Chondrocyte (in vitro differentiated cells): ENCODE data around the gene HMCN2. TPM values are rescaled to one million over a fixed set of nuclear protein-coding genes. Genes with fewer than 3 reads are reported as not detected.
A peak's percentile ranks its signal among the peaks of the same experiment; 100 is the strongest.

Experiments
- DNase-seq: peaks from one replicate; pipeline ENCODE4 v3.0.0; 2021; ENCODE audit warnings: mixed read lengths, low spot score
- H3K27ac Mint-ChIP-seq: one replicate; pipeline ENCODE4 v1.8.0; 2021; ENCODE audit warnings: mild to moderate bottlenecking, moderate library complexity, mixed read lengths; ENCODE audit not compliant: unreplicated experiment
- H3K27me3 Mint-ChIP-seq: 2 replicates; pipeline ENCODE4 v1.8.0; 2021; ENCODE audit warnings: low read depth, mixed read lengths
- H3K36me3 Mint-ChIP-seq: 2 replicates; pipeline ENCODE4 v1.8.0; 2021; ENCODE audit warnings: low read depth, mixed read lengths
- H3K4me1 Mint-ChIP-seq: 2 replicates; pipeline ENCODE4 v1.8.0; 2021; ENCODE audit warnings: low read depth, mild to moderate bottlenecking, mixed read lengths
- H3K4me3 Mint-ChIP-seq: one replicate; pipeline ENCODE4 v1.8.0; 2021; ENCODE audit warnings: mild to moderate bottlenecking, moderate library complexity, mixed read lengths; ENCODE audit not compliant: unreplicated experiment
- H3K9me3 Mint-ChIP-seq: 2 replicates; pipeline ENCODE4 v1.8.0; 2021; ENCODE audit warnings: low read depth, mixed read lengths
- CTCF ChIP-seq: fragments of 200-600 bp; sonication (generic); IDR thresholded peaks from 2 replicates; pipeline ENCODE4 v1.5.0; 2021; ENCODE audit warnings: antibody characterized with exemption, mild to moderate bottlenecking, moderate library complexity
- total RNA-seq: library from RNA; stranded (reverse); gene quantifications from 3 replicates; pipeline ENCODE4 v1.2.1, GENCODE V29; 2021

Gene HMCN2
- total RNA-seq, 1 donor from 2014 or later, result 0.05 TPM

DNA sequence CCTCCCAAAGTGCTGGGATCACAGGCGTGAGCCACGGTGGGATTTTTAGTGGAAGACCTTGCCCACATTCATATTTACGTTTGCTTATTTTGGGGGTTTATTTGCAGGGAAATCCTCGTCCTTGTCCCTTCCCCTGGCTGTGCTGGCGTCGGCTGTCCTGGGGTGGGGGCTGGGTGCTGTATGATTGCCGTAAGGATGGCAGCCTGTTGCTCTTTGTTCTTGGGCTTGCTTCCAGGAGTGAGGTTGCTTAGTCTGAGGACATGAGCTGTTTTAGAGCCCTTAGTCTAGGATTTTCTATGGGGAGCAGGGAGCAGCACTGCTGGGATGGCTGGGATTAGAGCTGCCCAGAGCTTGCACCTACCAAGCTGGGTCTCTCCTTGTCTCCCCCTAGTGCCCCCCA is 93.4 kb downstream of the HMCN2 start:
- Mint-ChIP-seq H3K9me3 (no peaks in the 10 kb centered on the region), H3K4me3 (no peak overlapping the region), H3K4me1 (no peaks in the 10 kb centered on the region), H3K36me3 (peaks cover 2% of the 10 kb centered on the region), H3K27ac (no peak overlapping the region), H3K27me3 (peaks cover 24% of the 10 kb centered on the region)
- TF ChIP-seq CTCF, result no peak
- no peak for DNase-seq

GRCh38 chr9:130359819-130360218 is 94.3 kb downstream of the HMCN2 start:
- DNase-seq, result no peak
- Mint-ChIP-seq H3K9me3 (no peaks in the 10 kb centered on the region), H3K27me3 (peaks cover 24% of the 10 kb centered on the region), H3K36me3 (peaks cover 2% of the 10 kb centered on the region), H3K4me1 (no peaks in the 10 kb centered on the region), H3K4me3 (no peak overlapping the region), H3K27ac (no peak overlapping the region)
- TF ChIP-seq CTCF, result no peak

GRCh38 chr9:130360672-130361071 is 95.1 kb downstream of the HMCN2 start:
- H3K36me3 Mint-ChIP-seq, result peaks cover 2% of the 10 kb centered on the region
- no peak for TF ChIP-seq CTCF
- H3K27me3 Mint-ChIP-seq, result peaks cover 24% of the 10 kb centered on the region
- DNase-seq, result no peak
- no peak overlapping the region for H3K27ac Mint-ChIP-seq
- no peaks in the 10 kb centered on the region for H3K4me1 Mint-ChIP-seq
- H3K4me3 Mint-ChIP-seq, result no peak overlapping the region
- no peaks in the 10 kb centered on the region for H3K9me3 Mint-ChIP-seq

DNA sequence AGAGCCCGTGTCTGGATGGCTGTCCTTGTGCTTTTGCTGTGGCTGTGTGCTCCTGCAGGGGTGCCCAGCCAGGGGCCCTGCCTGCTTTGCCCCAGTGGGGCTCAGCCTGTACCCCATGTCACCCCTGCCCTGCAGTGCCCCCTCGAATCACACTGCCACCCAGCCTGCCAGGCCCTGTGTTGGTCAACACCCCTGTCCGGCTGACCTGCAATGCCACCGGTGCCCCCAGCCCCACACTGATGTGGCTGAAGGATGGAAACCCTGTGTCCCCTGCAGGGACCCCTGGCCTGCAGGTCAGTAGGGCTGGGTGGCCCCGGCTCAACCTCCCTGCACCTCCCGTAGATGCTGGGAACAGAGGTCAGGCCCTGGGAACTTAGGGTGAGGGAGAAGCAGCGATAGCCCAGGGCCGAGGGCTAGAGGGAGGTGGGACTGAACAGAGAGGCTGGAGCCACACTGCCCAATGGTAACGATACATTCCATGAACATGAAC is 96.4 kb downstream of the HMCN2 start:
- H3K27ac Mint-ChIP-seq, result no peak overlapping the region
- no peak for TF ChIP-seq CTCF
- no peaks in the 10 kb centered on the region for H3K9me3 Mint-ChIP-seq
- no peaks in the 10 kb centered on the region for H3K4me1 Mint-ChIP-seq
- H3K4me3 Mint-ChIP-seq, result no peak overlapping the region
- H3K36me3 Mint-ChIP-seq, result peaks cover 2% of the 10 kb centered on the region
- peak; percentile 92 for DNase-seq
- peaks cover 27% of the 10 kb centered on the region for H3K27me3 Mint-ChIP-seq

- no peak for TF ChIP-seq CTCF
- Mint-ChIP-seq H3K27me3 (peaks cover 29% of the 10 kb centered on the region), H3K9me3 (no peaks in the 10 kb centered on the region), H3K27ac (no peak overlapping the region), H3K36me3 (peaks cover 2% of the 10 kb centered on the region), H3K4me3 (no peak overlapping the region), H3K4me1 (no peaks in the 10 kb centered on the region)
- no peak for DNase-seq
Observed at GRCh38 chr9:130362691-130363090, 97.1 kb downstream of the HMCN2 start.
